SU-DHL-6 (cell line): ENCODE data around the gene DMBX1.
A peak's percentile ranks its signal among the peaks of the same experiment; 100 is the strongest.

Source experiments
- CTCF ChIP-seq: fragments of 200-600 bp; sonication (generic); IDR thresholded peaks from one replicate; pipeline ENCODE4 v1.5.1; 2017; ENCODE audit warnings: antibody characterized with exemption, mild to moderate bottlenecking, low read length, moderate library complexity; ENCODE audit not compliant: insufficient read depth, poor library complexity, severe bottlenecking
- EZH2phosphoT487 ChIP-seq: fragments of 200-600 bp; sonication (generic), shearing (Covaris generic); conservative IDR thresholded peaks from 2 replicates; pipeline ENCODE4 v1.6.1; 2018; ENCODE audit warnings: mild to moderate bottlenecking, antibody characterized with exemption, low read length, moderate library complexity, mixed read lengths

GRCh38 chr1:46477153-46477929 is 12.3 kb upstream of the DMBX1 start:
- peak; percentile 90 for TF ChIP-seq CTCF
- TF ChIP-seq EZH2phosphoT487: no peak
